Testis (tissue), 2 donors: Measurements from ENCODE around the gene PRR5L.

ENCODE experiments used
- POLR2A ChIP-seq: fragments of 450-650 bp; IDR thresholded peaks from one replicate; pipeline ENCODE4 v1.6.1; 2017; ENCODE audit warnings: antibody characterized with exemption, mild to moderate bottlenecking, moderate library complexity
- TF ChIP-seq, protein P1 (sequence below), 3 experiments: fragments of 450-650 bp in 2 of 3; fragments of 200-600 bp in 1 of 3; sonication (generic) in 1 of 3; IDR thresholded peaks; one replicate each; pipeline ENCODE4 v1.5.1; 2016 to 2019; ENCODE audit warnings: antibody characterized with exemption in 3 of 3, mild to moderate bottlenecking in 2 of 3, moderate library complexity in 1 of 3

- TF ChIP-seq, protein P1, sequence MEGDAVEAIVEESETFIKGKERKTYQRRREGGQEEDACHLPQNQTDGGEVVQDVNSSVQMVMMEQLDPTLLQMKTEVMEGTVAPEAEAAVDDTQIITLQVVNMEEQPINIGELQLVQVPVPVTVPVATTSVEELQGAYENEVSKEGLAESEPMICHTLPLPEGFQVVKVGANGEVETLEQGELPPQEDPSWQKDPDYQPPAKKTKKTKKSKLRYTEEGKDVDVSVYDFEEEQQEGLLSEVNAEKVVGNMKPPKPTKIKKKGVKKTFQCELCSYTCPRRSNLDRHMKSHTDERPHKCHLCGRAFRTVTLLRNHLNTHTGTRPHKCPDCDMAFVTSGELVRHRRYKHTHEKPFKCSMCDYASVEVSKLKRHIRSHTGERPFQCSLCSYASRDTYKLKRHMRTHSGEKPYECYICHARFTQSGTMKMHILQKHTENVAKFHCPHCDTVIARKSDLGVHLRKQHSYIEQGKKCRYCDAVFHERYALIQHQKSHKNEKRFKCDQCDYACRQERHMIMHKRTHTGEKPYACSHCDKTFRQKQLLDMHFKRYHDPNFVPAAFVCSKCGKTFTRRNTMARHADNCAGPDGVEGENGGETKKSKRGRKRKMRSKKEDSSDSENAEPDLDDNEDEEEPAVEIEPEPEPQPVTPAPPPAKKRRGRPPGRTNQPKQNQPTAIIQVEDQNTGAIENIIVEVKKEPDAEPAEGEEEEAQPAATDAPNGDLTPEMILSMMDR (IDR thresholded peaks at IDR 0.05) = no peak
- no peak for TF ChIP-seq POLR2A
Measured at GRCh38 chr11:36360318-36360717, 64.2 kb downstream of the PRR5L start.
